ENCODE measurements around the gene GRAMD1B. TPM values are rescaled to one million over a fixed set of nuclear protein-coding genes. Genes with fewer than 3 reads are reported as not detected.

The GRAMD1B gene
- total RNA-seq, 1 experiment from 2014 or later: 12.7 TPM

DNA sequence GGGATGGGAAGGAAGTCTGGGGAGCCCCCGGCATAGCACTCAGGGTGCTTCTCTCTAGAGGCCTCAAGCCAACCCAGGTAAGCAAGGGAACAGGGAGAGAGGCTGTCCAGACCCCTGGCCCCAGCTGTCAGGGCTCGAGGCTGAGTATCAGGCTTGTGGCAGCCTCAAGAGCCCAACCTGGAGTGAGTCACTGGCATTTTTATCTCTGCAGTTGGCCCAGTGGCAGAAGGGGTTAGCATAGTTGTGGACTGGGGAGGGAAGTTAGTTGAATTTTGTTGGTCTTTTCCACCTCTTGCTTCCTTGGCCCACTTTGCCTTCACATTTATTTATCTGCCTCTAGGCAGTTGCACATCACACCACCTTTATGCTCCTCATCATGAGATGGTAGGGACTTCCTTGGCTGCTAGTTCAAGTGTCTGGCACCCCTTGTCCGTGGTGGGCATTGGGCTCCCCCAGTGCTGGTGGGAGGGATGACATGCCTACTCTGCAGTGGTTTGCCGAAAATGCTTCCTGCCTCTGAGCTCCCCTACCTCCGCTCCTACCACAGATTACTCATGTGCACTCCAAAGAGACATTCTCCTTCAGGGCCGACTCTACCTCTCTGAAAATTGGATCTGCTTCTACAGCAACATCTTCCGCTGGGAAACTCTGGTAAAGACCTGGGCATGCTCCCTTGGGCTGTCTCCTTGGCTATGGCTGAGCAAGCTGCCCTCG, 164.3 kb downstream of the GRAMD1B start:
- Histone ChIP-seq H3K27me3 (ENCODE audit: insufficient read depth, low read length) (no peaks in the 10 kb centered on the region), H3K4me1 (ENCODE audit: control insufficient read depth in 1 of 2, insufficient read depth in 2 of 2, low read length in 2 of 2) (peaks cover 12 to 13% of the 10 kb centered on the region in 2 experiments), H3K79me2 (ENCODE audit: insufficient read depth, low read length) (no peaks in the 10 kb centered on the region), H3K9me3 (ENCODE audit: control insufficient read depth in 1 of 2, insufficient read depth in 1 of 2, low read depth in 1 of 2, low read length in 2 of 2) (no peaks in the 10 kb centered on the region), H3K4me3 (replicated peaks in 1 of 2; ENCODE audit: low read depth in 1 of 2, low read length in 2 of 2) (no peak overlapping the region), H3K4me2 (ENCODE audit: low read length) (no peak overlapping the region), H3K9ac (ENCODE audit: low read length) (no peak overlapping the region), H4K20me1 (ENCODE audit: insufficient read depth) (no peaks in the 10 kb centered on the region), H3K27ac (ENCODE audit: low read depth, low read length) (no peak overlapping the region), H3K9me2 (ENCODE audit: insufficient read depth) (no peaks in the 10 kb centered on the region), H2AFZ (ENCODE audit: low read depth, low read length, poor library complexity, severe bottlenecking) (no peak overlapping the region), H3K36me3 (ENCODE audit: control insufficient read depth in 1 of 2, insufficient read depth in 2 of 2, low read length in 2 of 2) (no peaks in the 10 kb centered on the region)
- intact Hi-C loops (cut with micrococcal nuclease): no loop called here
- DNase-seq (ENCODE audit: low read depth, low spot score) (no peak), ATAC-seq (no peak)
- ChIA-PET RAD21 (ENCODE audit: low non-redundant PET in 1 of 2, low total read pairs in 2 of 2, uncharacterized antibody in 2 of 2, unreplicated experiment in 2 of 2) (no interaction called here), CTCF (no interaction called here), POLR2A (no interaction called here)
- TF ChIP-seq TCF7L2 (IDR thresholded peaks at IDR 0.05; ENCODE audit: borderline replicate concordance, extremely low read depth, insufficient read depth, insufficient read length) (no peak), EZH2 (IDR thresholded peaks at IDR 0.05) (no peak), POLR2AphosphoS5 (IDR thresholded peaks at IDR 0.05; ENCODE audit: low read depth, low read length) (no peak), ZNF274 (IDR thresholded peaks at IDR 0.05; ENCODE audit: low read depth, low read length) (no peak), CBX3 (IDR thresholded peaks at IDR 0.05; ENCODE audit: low read depth) (no peak), RAD21 (IDR thresholded peaks at IDR 0.05; ENCODE audit: low read depth) (no peak), SIN3A (IDR thresholded peaks at IDR 0.05; ENCODE audit: low read depth) (no peak), SP1 (IDR thresholded peaks at IDR 0.05; ENCODE audit: low read depth) (no peak), ZFX (IDR thresholded peaks at IDR 0.05) (no peak), CEBPB (IDR thresholded peaks at IDR 0.05; ENCODE audit: low read depth) (no peak), POLR2A (IDR thresholded peaks at IDR 0.05; ENCODE audit: borderline replicate concordance, extremely low read depth, insufficient read depth, insufficient read length) (no peak), YY1 (IDR thresholded peaks at IDR 0.05; ENCODE audit: extremely low read depth, insufficient replicate concordance, low read depth, low read length) (no peak)
- TF ChIP-seq, protein P1, sequence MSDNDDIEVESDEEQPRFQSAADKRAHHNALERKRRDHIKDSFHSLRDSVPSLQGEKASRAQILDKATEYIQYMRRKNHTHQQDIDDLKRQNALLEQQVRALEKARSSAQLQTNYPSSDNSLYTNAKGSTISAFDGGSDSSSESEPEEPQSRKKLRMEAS (IDR thresholded peaks at IDR 0.05): no peak
- TF ChIP-seq, protein P2, sequence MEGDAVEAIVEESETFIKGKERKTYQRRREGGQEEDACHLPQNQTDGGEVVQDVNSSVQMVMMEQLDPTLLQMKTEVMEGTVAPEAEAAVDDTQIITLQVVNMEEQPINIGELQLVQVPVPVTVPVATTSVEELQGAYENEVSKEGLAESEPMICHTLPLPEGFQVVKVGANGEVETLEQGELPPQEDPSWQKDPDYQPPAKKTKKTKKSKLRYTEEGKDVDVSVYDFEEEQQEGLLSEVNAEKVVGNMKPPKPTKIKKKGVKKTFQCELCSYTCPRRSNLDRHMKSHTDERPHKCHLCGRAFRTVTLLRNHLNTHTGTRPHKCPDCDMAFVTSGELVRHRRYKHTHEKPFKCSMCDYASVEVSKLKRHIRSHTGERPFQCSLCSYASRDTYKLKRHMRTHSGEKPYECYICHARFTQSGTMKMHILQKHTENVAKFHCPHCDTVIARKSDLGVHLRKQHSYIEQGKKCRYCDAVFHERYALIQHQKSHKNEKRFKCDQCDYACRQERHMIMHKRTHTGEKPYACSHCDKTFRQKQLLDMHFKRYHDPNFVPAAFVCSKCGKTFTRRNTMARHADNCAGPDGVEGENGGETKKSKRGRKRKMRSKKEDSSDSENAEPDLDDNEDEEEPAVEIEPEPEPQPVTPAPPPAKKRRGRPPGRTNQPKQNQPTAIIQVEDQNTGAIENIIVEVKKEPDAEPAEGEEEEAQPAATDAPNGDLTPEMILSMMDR (IDR thresholded peaks at IDR 0.05 in 2 of 3, conservative IDR thresholded peaks at IDR 0.05 in 1 of 3; ENCODE audit: borderline replicate concordance in 1 of 3, insufficient read depth in 1 of 3, low read depth in 2 of 3, low read length in 2 of 3): no peak
- TF ChIP-seq, protein P3, sequence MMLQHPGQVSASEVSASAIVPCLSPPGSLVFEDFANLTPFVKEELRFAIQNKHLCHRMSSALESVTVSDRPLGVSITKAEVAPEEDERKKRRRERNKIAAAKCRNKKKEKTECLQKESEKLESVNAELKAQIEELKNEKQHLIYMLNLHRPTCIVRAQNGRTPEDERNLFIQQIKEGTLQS (IDR thresholded peaks at IDR 0.05): no peak
- TF ChIP-seq, protein P4, sequence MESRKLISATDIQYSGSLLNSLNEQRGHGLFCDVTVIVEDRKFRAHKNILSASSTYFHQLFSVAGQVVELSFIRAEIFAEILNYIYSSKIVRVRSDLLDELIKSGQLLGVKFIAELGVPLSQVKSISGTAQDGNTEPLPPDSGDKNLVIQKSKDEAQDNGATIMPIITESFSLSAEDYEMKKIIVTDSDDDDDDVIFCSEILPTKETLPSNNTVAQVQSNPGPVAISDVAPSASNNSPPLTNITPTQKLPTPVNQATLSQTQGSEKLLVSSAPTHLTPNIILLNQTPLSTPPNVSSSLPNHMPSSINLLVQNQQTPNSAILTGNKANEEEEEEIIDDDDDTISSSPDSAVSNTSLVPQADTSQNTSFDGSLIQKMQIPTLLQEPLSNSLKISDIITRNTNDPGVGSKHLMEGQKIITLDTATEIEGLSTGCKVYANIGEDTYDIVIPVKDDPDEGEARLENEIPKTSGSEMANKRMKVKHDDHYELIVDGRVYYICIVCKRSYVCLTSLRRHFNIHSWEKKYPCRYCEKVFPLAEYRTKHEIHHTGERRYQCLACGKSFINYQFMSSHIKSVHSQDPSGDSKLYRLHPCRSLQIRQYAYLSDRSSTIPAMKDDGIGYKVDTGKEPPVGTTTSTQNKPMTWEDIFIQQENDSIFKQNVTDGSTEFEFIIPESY (IDR thresholded peaks at IDR 0.05; ENCODE audit: extremely low read depth, insufficient replicate concordance, low read length): no peak
- no TSS peak for BruUV-seq (replicated peaks)
